ENCODE data around the gene MIR17HG.

GRCh38 chr13:91304741-91305140, 42.7 kb upstream of the MIR17HG start:
- TF ChIP-seq POLR2A (IDR thresholded peaks at IDR 0.05) (no peak), EP300 (IDR thresholded peaks at IDR 0.05) (no peak), CTCF (IDR thresholded peaks at IDR 0.05) (no peak), POLR2AphosphoS5 (IDR thresholded peaks at IDR 0.05) (no peak)

All from sigmoid colon (tissue), 4 donors.